HepG2 (cell line): ENCODE measurements around the gene WSB2. TPM values are rescaled to one million over a fixed set of nuclear protein-coding genes. Genes with fewer than 3 reads are reported as not detected.

ENCODE experiments used
- DNMT3B ChIP-seq: conservative IDR thresholded peaks from 2 replicates; pipeline ENCODE4 v1.6.1; 2016; ENCODE audit warnings: missing biosample characterization, control low read depth
- ETV6 ChIP-seq: sonication (generic); formaldehyde crosslinking; conservative IDR thresholded peaks from 2 replicates; pipeline ENCODE4 v1.4.0; 2020; ENCODE audit warnings: missing genetic modification reagents
- HHEX ChIP-seq: IDR thresholded peaks from 2 replicates; pipeline ENCODE4 v1.6.1; 2016; ENCODE audit warnings: control low read depth
- KLF13 ChIP-seq: sonication (generic); formaldehyde crosslinking; IDR thresholded peaks from 2 replicates; pipeline ENCODE4 v1.4.0; 2020; ENCODE audit warnings: mild to moderate bottlenecking, missing genetic modification reagents
- NCOA2 ChIP-seq: sonication (generic); formaldehyde crosslinking; IDR thresholded peaks from 2 replicates; pipeline ENCODE4 v1.8.0; 2022; ENCODE audit warnings: inconsistent platforms
- NR3C1 ChIP-seq: sonication (generic); formaldehyde crosslinking; IDR thresholded peaks from 2 replicates; pipeline ENCODE4 v1.4.0; 2020; ENCODE audit warnings: missing genetic modification reagents
- PHF21A ChIP-seq: sonication (generic); formaldehyde crosslinking; IDR thresholded peaks from 2 replicates; pipeline ENCODE4 v1.5.0; 2020; ENCODE audit warnings: mild to moderate bottlenecking, missing genetic modification reagents
- RCOR2 ChIP-seq: IDR thresholded peaks from 2 replicates; pipeline ENCODE4 v1.6.1; 2016; ENCODE audit warnings: missing biosample characterization, missing genetic modification reagents
- SAFB2 ChIP-seq: sonication (generic); formaldehyde crosslinking; IDR thresholded peaks from 2 replicates; pipeline ENCODE4 v1.5.1; 2020; ENCODE audit warnings: missing genetic modification reagents, low read depth, mild to moderate bottlenecking, borderline replicate concordance
- SNAPC2 ChIP-seq: sonication (generic); formaldehyde crosslinking; IDR thresholded peaks from 2 replicates; pipeline ENCODE4 v1.8.1; 2022; ENCODE audit warnings: mild to moderate bottlenecking, missing genetic modification reagents
- SP5 ChIP-seq: IDR thresholded peaks from 2 replicates; pipeline ENCODE4 v1.6.1; 2016; ENCODE audit warnings: low read depth, borderline replicate concordance
- ZNF12 ChIP-seq: sonication (generic); formaldehyde crosslinking; IDR thresholded peaks from 2 replicates; pipeline ENCODE4 v1.5.0; 2020; ENCODE audit warnings: missing genetic modification reagents
- ZNF224 ChIP-seq: sonication (generic); formaldehyde crosslinking; IDR thresholded peaks from 2 replicates; pipeline ENCODE4 v1.5.0; 2020; ENCODE audit warnings: mild to moderate bottlenecking, missing genetic modification reagents
- ZNF234 ChIP-seq: sonication (generic); formaldehyde crosslinking; conservative IDR thresholded peaks from 2 replicates; pipeline ENCODE4 v1.5.1; 2020; ENCODE audit warnings: mild to moderate bottlenecking, missing genetic modification reagents
- ZNF235 ChIP-seq: sonication (generic); formaldehyde crosslinking; IDR thresholded peaks from 2 replicates; pipeline ENCODE4 v1.8.1; 2023; ENCODE audit warnings: mild to moderate bottlenecking, missing genetic modification reagents, borderline replicate concordance
- ZNF431 ChIP-seq: sonication (generic); formaldehyde crosslinking; IDR thresholded peaks from 2 replicates; pipeline ENCODE4 v1.9.0; 2022; ENCODE audit warnings: missing genetic modification reagents, low read depth, mild to moderate bottlenecking, borderline replicate concordance
- ZNF563 ChIP-seq: sonication (generic); formaldehyde crosslinking; IDR thresholded peaks from 2 replicates; pipeline ENCODE4 v1.8.0; 2022; ENCODE audit warnings: mild to moderate bottlenecking, moderate library complexity, missing genetic modification reagents
- ZNF816 ChIP-seq: sonication (generic); formaldehyde crosslinking; IDR thresholded peaks from 2 replicates; pipeline ENCODE4 v1.8.0; 2022; ENCODE audit warnings: missing genetic modification reagents, mild to moderate bottlenecking, borderline replicate concordance
- ZSCAN30 ChIP-seq: sonication (generic); formaldehyde crosslinking; IDR thresholded peaks from 2 replicates; pipeline ENCODE4 v1.5.0; 2020; ENCODE audit warnings: mild to moderate bottlenecking, missing genetic modification reagents
- polyA plus RNA-seq, 8 experiments: library from polyadenylated mRNA; depleted of rRNA in 3 of 8; stranded (reverse) in 7 of 8; unstranded in 1 of 8; fragments of >200 nt; fragmentation: Illumina TruSeq in 4 of 8; extraction: Trizol in 4 of 8; gene quantifications; 2 replicates each; pipeline versions ENCODE4 v1.2.1 to v1.2.3, GENCODE V29; 2011 to 2016; ENCODE audit warnings: low read depth in 4 of 8, missing spikeins in 1 of 8, mixed read lengths in 1 of 8; ENCODE audit not compliant: insufficient read depth in 1 of 8
- total RNA-seq, 5 experiments: library from RNA; depleted of rRNA; stranded (reverse); fragments of >200 nt; fragmentation: Illumina TruSeq; extraction: Trizol; gene quantifications; 2 replicates each; pipeline ENCODE4 v1.2.3, GENCODE V29; 2016; ENCODE audit warnings: low read depth in 1 of 5
- TF ChIP-seq, protein P1 (sequence below): IDR thresholded peaks from 2 replicates; pipeline ENCODE4 v1.4.0; 2020; ENCODE audit warnings: mild to moderate bottlenecking, missing genetic modification reagents
- TF ChIP-seq, protein P2 (sequence below): IDR thresholded peaks from 2 replicates; pipeline ENCODE4 v1.6.1; 2012; ENCODE audit warnings: low read depth, low read length, improper control_type of control experiment
- TF ChIP-seq, protein P3 (sequence below): sonication (generic); formaldehyde crosslinking; IDR thresholded peaks from 2 replicates; pipeline ENCODE4 v1.4.0; 2020; ENCODE audit warnings: missing genetic modification reagents, mild to moderate bottlenecking, borderline replicate concordance

Gene WSB2
- total and polyA plus RNA-seq, 2 of the 13 experiments (the other 11 are each of a cell fraction or from before 2014, with no cell fraction given): 31.0 to 82.8 TPM

DNA sequence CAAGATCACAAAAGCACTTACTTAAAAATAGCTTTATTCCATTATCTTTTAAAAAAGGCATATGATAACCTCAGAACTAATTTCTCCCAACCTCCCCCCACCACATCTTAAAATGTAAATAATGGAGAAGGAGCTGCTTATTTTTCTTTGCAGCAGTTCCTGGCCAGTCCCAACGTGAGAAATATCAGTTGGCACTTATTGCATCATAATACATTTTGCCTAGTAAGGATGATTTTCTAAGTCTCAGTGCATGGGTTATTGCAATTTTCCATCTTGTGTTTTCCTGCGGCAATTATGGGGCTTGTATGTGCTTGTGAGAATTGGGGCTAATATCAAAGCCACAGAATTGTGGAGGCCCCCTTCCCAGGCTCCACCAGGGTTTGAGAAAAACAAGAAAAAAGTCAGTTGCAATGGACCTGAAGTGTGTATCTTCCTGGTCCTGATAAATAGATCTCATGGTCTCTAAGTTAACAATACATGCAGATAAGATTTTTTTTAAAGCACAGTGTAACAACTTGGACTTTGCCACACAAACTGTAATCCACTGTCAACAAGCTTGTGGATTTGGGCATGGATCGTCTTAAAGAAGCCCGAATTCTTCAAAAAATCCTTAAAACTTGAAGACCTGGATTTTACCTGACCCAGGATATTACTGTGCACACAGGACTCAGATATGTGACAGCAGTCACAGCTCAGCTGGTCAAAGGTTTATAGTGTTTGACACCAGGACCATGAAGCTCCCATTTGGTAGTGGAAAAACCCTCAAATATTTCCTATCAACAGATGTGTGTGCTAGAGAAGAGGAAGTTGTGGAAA is 2.8 kb upstream of the WSB2 start (continued):
- TF ChIP-seq, protein P1, sequence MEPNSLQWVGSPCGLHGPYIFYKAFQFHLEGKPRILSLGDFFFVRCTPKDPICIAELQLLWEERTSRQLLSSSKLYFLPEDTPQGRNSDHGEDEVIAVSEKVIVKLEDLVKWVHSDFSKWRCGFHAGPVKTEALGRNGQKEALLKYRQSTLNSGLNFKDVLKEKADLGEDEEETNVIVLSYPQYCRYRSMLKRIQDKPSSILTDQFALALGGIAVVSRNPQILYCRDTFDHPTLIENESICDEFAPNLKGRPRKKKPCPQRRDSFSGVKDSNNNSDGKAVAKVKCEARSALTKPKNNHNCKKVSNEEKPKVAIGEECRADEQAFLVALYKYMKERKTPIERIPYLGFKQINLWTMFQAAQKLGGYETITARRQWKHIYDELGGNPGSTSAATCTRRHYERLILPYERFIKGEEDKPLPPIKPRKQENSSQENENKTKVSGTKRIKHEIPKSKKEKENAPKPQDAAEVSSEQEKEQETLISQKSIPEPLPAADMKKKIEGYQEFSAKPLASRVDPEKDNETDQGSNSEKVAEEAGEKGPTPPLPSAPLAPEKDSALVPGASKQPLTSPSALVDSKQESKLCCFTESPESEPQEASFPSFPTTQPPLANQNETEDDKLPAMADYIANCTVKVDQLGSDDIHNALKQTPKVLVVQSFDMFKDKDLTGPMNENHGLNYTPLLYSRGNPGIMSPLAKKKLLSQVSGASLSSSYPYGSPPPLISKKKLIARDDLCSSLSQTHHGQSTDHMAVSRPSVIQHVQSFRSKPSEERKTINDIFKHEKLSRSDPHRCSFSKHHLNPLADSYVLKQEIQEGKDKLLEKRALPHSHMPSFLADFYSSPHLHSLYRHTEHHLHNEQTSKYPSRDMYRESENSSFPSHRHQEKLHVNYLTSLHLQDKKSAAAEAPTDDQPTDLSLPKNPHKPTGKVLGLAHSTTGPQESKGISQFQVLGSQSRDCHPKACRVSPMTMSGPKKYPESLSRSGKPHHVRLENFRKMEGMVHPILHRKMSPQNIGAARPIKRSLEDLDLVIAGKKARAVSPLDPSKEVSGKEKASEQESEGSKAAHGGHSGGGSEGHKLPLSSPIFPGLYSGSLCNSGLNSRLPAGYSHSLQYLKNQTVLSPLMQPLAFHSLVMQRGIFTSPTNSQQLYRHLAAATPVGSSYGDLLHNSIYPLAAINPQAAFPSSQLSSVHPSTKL (CRISPR knock-in tag): peak; percentile 65
- no peak for TF ChIP-seq ZNF431 (CRISPR knock-in tag)
- no peak for TF ChIP-seq KLF13
- TF ChIP-seq NR3C1 (CRISPR knock-in tag): no peak
- TF ChIP-seq ZNF224: no peak
- TF ChIP-seq NCOA2 (CRISPR knock-in tag): 0 out of 2 replicates have a peak, but pooled peaks have one; percentile 22
- TF ChIP-seq, protein P2, sequence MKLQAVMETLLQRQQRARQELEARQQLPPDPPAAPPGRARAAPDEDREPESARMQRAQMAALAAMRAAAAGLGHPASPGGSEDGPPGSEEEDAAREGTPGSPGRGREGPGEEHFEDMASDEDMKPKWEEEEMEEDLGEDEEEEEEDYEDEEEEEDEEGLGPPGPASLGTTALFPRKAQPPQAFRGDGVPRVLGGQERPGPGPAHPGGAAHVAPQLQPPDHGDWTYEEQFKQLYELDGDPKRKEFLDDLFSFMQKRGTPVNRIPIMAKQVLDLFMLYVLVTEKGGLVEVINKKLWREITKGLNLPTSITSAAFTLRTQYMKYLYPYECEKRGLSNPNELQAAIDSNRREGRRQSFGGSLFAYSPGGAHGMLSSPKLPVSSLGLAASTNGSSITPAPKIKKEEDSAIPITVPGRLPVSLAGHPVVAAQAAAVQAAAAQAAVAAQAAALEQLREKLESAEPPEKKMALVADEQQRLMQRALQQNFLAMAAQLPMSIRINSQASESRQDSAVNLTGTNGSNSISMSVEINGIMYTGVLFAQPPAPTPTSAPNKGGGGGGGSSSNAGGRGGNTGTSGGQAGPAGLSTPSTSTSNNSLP: no peak; the same call in 1 of the 2 replicates
- TF ChIP-seq SNAPC2 (CRISPR knock-in tag): no peak
- no peak for TF ChIP-seq ZNF235 (CRISPR knock-in tag)
- no peak for TF ChIP-seq SAFB2 (CRISPR knock-in tag)
- no peak for TF ChIP-seq ZNF563 (CRISPR knock-in tag)
- TF ChIP-seq SP5 (CRISPR knock-in tag): no peak
- TF ChIP-seq PHF21A (CRISPR knock-in tag): no peak; the same call in none of the 2 replicates
- no peak for TF ChIP-seq ZNF234 (CRISPR knock-in tag)
- no peak for TF ChIP-seq ZNF816 (CRISPR knock-in tag)
- TF ChIP-seq DNMT3B: no peak
- TF ChIP-seq ZSCAN30 (CRISPR knock-in tag): no peak
- TF ChIP-seq ETV6 (CRISPR knock-in tag): no peak
- no peak for TF ChIP-seq RCOR2 (CRISPR knock-in tag)
- no peak for TF ChIP-seq HHEX (CRISPR knock-in tag)
- TF ChIP-seq ZNF12 (CRISPR knock-in tag): peak; percentile 90
- TF ChIP-seq, protein P3, sequence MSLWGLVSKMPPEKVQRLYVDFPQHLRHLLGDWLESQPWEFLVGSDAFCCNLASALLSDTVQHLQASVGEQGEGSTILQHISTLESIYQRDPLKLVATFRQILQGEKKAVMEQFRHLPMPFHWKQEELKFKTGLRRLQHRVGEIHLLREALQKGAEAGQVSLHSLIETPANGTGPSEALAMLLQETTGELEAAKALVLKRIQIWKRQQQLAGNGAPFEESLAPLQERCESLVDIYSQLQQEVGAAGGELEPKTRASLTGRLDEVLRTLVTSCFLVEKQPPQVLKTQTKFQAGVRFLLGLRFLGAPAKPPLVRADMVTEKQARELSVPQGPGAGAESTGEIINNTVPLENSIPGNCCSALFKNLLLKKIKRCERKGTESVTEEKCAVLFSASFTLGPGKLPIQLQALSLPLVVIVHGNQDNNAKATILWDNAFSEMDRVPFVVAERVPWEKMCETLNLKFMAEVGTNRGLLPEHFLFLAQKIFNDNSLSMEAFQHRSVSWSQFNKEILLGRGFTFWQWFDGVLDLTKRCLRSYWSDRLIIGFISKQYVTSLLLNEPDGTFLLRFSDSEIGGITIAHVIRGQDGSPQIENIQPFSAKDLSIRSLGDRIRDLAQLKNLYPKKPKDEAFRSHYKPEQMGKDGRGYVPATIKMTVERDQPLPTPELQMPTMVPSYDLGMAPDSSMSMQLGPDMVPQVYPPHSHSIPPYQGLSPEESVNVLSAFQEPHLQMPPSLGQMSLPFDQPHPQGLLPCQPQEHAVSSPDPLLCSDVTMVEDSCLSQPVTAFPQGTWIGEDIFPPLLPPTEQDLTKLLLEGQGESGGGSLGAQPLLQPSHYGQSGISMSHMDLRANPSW (CRISPR knock-in tag): no peak
